SK-N-SH (cell line): Measurements from ENCODE around the gene ARID1B. TPM values are rescaled to one million over a fixed set of nuclear protein-coding genes. Genes with fewer than 3 reads are reported as not detected.

Source experiments
- CTCF ChIA-PET: fragments of 300-600, 350-600 bp; formaldehyde crosslinking; extraction: SDS; loops from one replicate; lab custom pipeline; 2021; lab: Yijun Ruan, JAX
- POLR2A ChIA-PET: fragments of 350-600 bp; sonication (Branson Sonifier 250); formaldehyde crosslinking; extraction: SDS; loops from one replicate; lab custom pipeline; 2020; ENCODE audit warnings: antibody characterized with exemption, inconsistent platforms; lab: Yijun Ruan, JAX
- DNase-seq: peaks from one replicate; pipeline ENCODE4 v3.0.0; 2012
- H2AFZ ChIP-seq: fragments of 200-600 bp; sonication (generic); 2 replicates; pipeline ENCODE4 v1.8.1; 2016; ENCODE audit warnings: antibody characterized with exemption, mild to moderate bottlenecking, low read depth
- H3F3A ChIP-seq: fragments of 200-600 bp; sonication (generic); replicated peaks from 2 replicates; pipeline ENCODE3; 2016; ENCODE audit warnings: antibody characterized with exemption, mild to moderate bottlenecking; ENCODE audit not compliant: insufficient read depth
- H3K27ac ChIP-seq, 2 experiments: fragments of 200-500 bp in 1 of 2; fragments of 200-600 bp in 1 of 2; sonication (Bioruptor generic) in 1 of 2; sonication (generic), shearing (Covaris generic) in 1 of 2; 2 replicates each; pipeline versions ENCODE4 v1.5.1 to v1.6.1; 2014 to 2016; ENCODE audit warnings: low read depth in 2 of 2, inconsistent platforms in 1 of 2, low read length in 1 of 2, mild to moderate bottlenecking in 1 of 2, mixed read lengths in 1 of 2
- H3K27me3 ChIP-seq: fragments of 200-600 bp; sonication (generic), shearing (Covaris generic); 2 replicates; pipeline ENCODE4 v1.6.1; 2016; ENCODE audit warnings: mixed run types; ENCODE audit not compliant: insufficient read depth
- H3K36me3 ChIP-seq, 2 experiments: fragments of 200-500 bp in 1 of 2; fragments of 200-600 bp in 1 of 2; sonication (Bioruptor generic) in 1 of 2; sonication (generic) in 1 of 2; replicated peaks in 1 of 2; 2 replicates each; pipeline versions ENCODE3 to v1.5.1; 2014 to 2016; ENCODE audit warnings: low read length in 1 of 2, mild to moderate bottlenecking in 1 of 2; ENCODE audit not compliant: insufficient read depth in 2 of 2, control insufficient read depth in 1 of 2
- H3K4me1 ChIP-seq, 2 experiments: fragments of 200-500 bp in 1 of 2; fragments of 200-600 bp in 1 of 2; sonication (Bioruptor generic) in 1 of 2; sonication (generic), shearing (Covaris generic) in 1 of 2; 2 replicates each; pipeline versions ENCODE4 v1.5.1 to v1.6.1; 2014 to 2016; ENCODE audit warnings: low read depth in 1 of 2, low read length in 1 of 2, mixed run types in 1 of 2; ENCODE audit not compliant: insufficient read depth in 2 of 2, control insufficient read depth in 1 of 2
- H3K4me2 ChIP-seq: fragments of 200-600 bp; sonication (generic), shearing (Covaris generic); 2 replicates; pipeline ENCODE4 v1.6.1; 2017; ENCODE audit warnings: mixed run types
- H3K4me3 ChIP-seq, 2 experiments: fragments of 200-500 bp in 1 of 2; fragments of 200-600 bp in 1 of 2; sonication (Bioruptor generic) in 1 of 2; sonication (generic), shearing (Covaris generic) in 1 of 2; 2 replicates each; pipeline versions ENCODE4 v1.5.1 to v1.8.1; 2014 to 2016; ENCODE audit warnings: low read depth in 2 of 2, inconsistent platforms in 1 of 2, low read length in 1 of 2, mild to moderate bottlenecking in 1 of 2, mixed read lengths in 1 of 2, moderate library complexity in 1 of 2
- H3K79me2 ChIP-seq: fragments of 200-600 bp; sonication (generic); 2 replicates; pipeline ENCODE4 v1.8.1; 2017; ENCODE audit warnings: mild to moderate bottlenecking; ENCODE audit not compliant: insufficient read depth
- H3K9ac ChIP-seq: fragments of 200-600 bp; sonication (generic); 2 replicates; pipeline ENCODE4 v1.6.1; 2017; ENCODE audit warnings: mixed run types
- H3K9me2 ChIP-seq: fragments of 200-600 bp; sonication (generic); 2 replicates; pipeline ENCODE4 v1.6.1; 2017; ENCODE audit warnings: mixed run types
- H3K9me3 ChIP-seq: fragments of 200-600 bp; sonication (generic); 2 replicates; pipeline ENCODE4 v1.6.1; 2017; ENCODE audit warnings: mixed run types, mild to moderate bottlenecking, moderate library complexity
- H4K20me1 ChIP-seq: fragments of 200-600 bp; sonication (generic); 2 replicates; pipeline ENCODE4 v1.6.1; 2017; ENCODE audit warnings: mild to moderate bottlenecking, mixed run types; ENCODE audit not compliant: insufficient read depth
- CTCF ChIP-seq: fragments of 200-600 bp; sonication (generic); IDR thresholded peaks from 2 replicates; pipeline ENCODE4 v1.6.1; 2017; ENCODE audit warnings: antibody characterized with exemption, mild to moderate bottlenecking, moderate library complexity
- FOSL2 ChIP-seq: IDR thresholded peaks from 2 replicates; pipeline ENCODE4 v1.4.0; 2012; ENCODE audit warnings: low read depth, mild to moderate bottlenecking, moderate library complexity, borderline replicate concordance
- FOXJ3 ChIP-seq: sonication (generic); formaldehyde crosslinking; IDR thresholded peaks from 2 replicates; pipeline ENCODE4 v1.5.1; 2020; ENCODE audit warnings: mild to moderate bottlenecking, missing genetic modification reagents
- GATA2 ChIP-seq: sonication (generic); formaldehyde crosslinking; IDR thresholded peaks from 2 replicates; pipeline ENCODE4 v1.5.0; 2020; ENCODE audit warnings: mild to moderate bottlenecking, missing genetic modification reagents
- MEF2A ChIP-seq: IDR thresholded peaks from 2 replicates; pipeline ENCODE4 v1.4.0; 2012; ENCODE audit warnings: low read depth, borderline replicate concordance
- NFIC ChIP-seq: IDR thresholded peaks from 2 replicates; pipeline ENCODE4 v1.4.0; 2012; ENCODE audit warnings: borderline replicate concordance
- NRF1 ChIP-seq: IDR thresholded peaks from 2 replicates; pipeline ENCODE4 v1.6.1; 2012; ENCODE audit warnings: low read depth, mild to moderate bottlenecking, low read length
- PBX3 ChIP-seq: IDR thresholded peaks from 2 replicates; pipeline ENCODE4; 2012
- POLR2AphosphoS5 ChIP-seq: IDR thresholded peaks from 2 replicates; pipeline ENCODE4 v1.6.1; 2012; ENCODE audit warnings: low read depth, low read length
- RAD21 ChIP-seq: IDR thresholded peaks from 2 replicates; pipeline ENCODE4 v1.6.1; 2012; ENCODE audit warnings: mild to moderate bottlenecking, low read length
- REST ChIP-seq: IDR thresholded peaks from 2 replicates; pipeline ENCODE4 v1.6.1; 2012; ENCODE audit warnings: mild to moderate bottlenecking, low read depth, low read length, moderate library complexity
- SMC3 ChIP-seq: IDR thresholded peaks from 2 replicates; pipeline ENCODE4 v1.6.1; 2012; ENCODE audit warnings: low read depth, low read length, improper control_type of control experiment
- TCF12 ChIP-seq: IDR thresholded peaks from 2 replicates; pipeline ENCODE4 v1.4.0; 2012
- TEAD4 ChIP-seq: IDR thresholded peaks from 2 replicates; pipeline ENCODE4 v1.4.0; 2012; ENCODE audit warnings: mild to moderate bottlenecking, borderline replicate concordance; ENCODE audit not compliant: insufficient read depth
- YY1 ChIP-seq: IDR thresholded peaks from 2 replicates; pipeline ENCODE4 v1.4.0; 2012; ENCODE audit warnings: low read depth, mild to moderate bottlenecking
- ZBTB33 ChIP-seq: IDR thresholded peaks from 2 replicates; pipeline ENCODE4 v1.4.0; 2012; ENCODE audit warnings: low read depth, borderline replicate concordance
- WGBS: methylation state at CpG from one replicate; pipeline ENCODE4 v1.1.6; 2017; ENCODE audit warnings: low lambda C conversion rate; 5-methylcytosine and 5-hydroxymethylcytosine counted together
- polyA plus RNA-seq, 3 experiments: library from polyadenylated mRNA; depleted of rRNA; stranded (reverse); fragments of >200 nt; gene quantifications; 2 replicates each; pipeline ENCODE4 v1.2.3, GENCODE V29; 2012

The ARID1B gene
- polyA plus RNA-seq, 1 of the 3 experiments (the other 2 are of a cell fraction) = 13.6 TPM

- TF ChIP-seq ZBTB33 = no peak
- TF ChIP-seq REST = no peak
Observed at GRCh38 chr6:156910011-156910334, 132.8 kb downstream of the ARID1B start (continued).

GRCh38 chr6:156910938-156911337, 133.8 kb downstream of the ARID1B start:
- no peaks in the 10 kb centered on the region for H3K9me3 ChIP-seq
- no peak for DNase-seq
- WGBS = 77% methylated on average over 1 of the region's 1 CpG
- peaks cover 3% of the 10 kb centered on the region for H3F3A ChIP-seq
- H3K4me1 ChIP-seq = peaks cover 0 to 5% of the 10 kb centered on the region in 2 experiments; a peak in 1 of 4 replicates
- H3K79me2 ChIP-seq = peaks cover 82% of the 10 kb centered on the region
- peaks cover 29% of the 10 kb centered on the region; the same call in 1 of the 2 replicates for H4K20me1 ChIP-seq
- no peak overlapping the region for H3K27ac ChIP-seq
- TF ChIP-seq PBX3 (0 out of 2 replicates have a peak, but pooled peaks have one; percentile 5), FOXJ3 (no peak), YY1 (no peak)
- no peak overlapping the region for H3K4me2 ChIP-seq
- CTCF ChIA-PET = interaction anchor here (1.3 kb wide), 1 partner anchor 13 kb away, joined by 5 read pairs; no protein-coding TSS in a partner anchor
- H3K9me2 ChIP-seq = no peaks in the 10 kb centered on the region
- H3K36me3 ChIP-seq = peaks cover 0 to 15% of the 10 kb centered on the region in 2 experiments
- POLR2A ChIA-PET = no interaction called here
- no peaks in the 10 kb centered on the region for H3K27me3 ChIP-seq
- no peak overlapping the region for H3K9ac ChIP-seq
- H2AFZ ChIP-seq = no peak overlapping the region
- H3K4me3 ChIP-seq = no peak overlapping the region

- no peaks in the 10 kb centered on the region for H3K9me3 ChIP-seq
- no peaks in the 10 kb centered on the region for H3K27me3 ChIP-seq
- no peak overlapping the region for H2AFZ ChIP-seq
- 93% methylated on average over 2 of the region's 2 CpGs for WGBS
- H3K4me2 ChIP-seq = no peak overlapping the region
- no peak overlapping the region for H3K27ac ChIP-seq
- H3F3A ChIP-seq = peaks cover 3% of the 10 kb centered on the region
- POLR2A ChIA-PET = no interaction called here
- H3K9me2 ChIP-seq = no peaks in the 10 kb centered on the region
- H3K9ac ChIP-seq = no peak overlapping the region
- peaks cover 85% of the 10 kb centered on the region for H3K79me2 ChIP-seq
- no peak for DNase-seq
- CTCF ChIA-PET = no interaction called here
- no peak overlapping the region for H3K4me3 ChIP-seq
- H3K4me1 ChIP-seq = peaks cover 0 to 5% of the 10 kb centered on the region in 2 experiments; a peak in 1 of 4 replicates
- H3K36me3 ChIP-seq = peaks cover 0 to 15% of the 10 kb centered on the region in 2 experiments
- peaks cover 27% of the 10 kb centered on the region; the same call in 1 of the 2 replicates for H4K20me1 ChIP-seq
- TF ChIP-seq FOXJ3 (no peak), NRF1 (no peak), SMC3 (no peak), NFIC (no peak), TEAD4 (no peak), MEF2A (no peak), CTCF (no peak), RAD21 (no peak), POLR2AphosphoS5 (no peak), GATA2 (no peak), FOSL2 (no peak), TCF12 (no peak)
Observed at GRCh38 chr6:156911581-156911980, 134.4 kb downstream of the ARID1B start.
